PC-9 (cell line): ENCODE results near the gene C21orf91. TPM values are rescaled to one million over a fixed set of nuclear protein-coding genes. Genes with fewer than 3 reads are reported as not detected.

Experiments used
- BruUV-seq: library from RNA; stranded (reverse); fragments of 400-500 nt; replicated peaks from 2 replicates; lab custom pipeline; 2021; lab: Mats Ljungman, UMichigan
- CTCF ChIA-PET: fragments of 300-600 bp; sonication (Branson Sonifier 250); formaldehyde crosslinking; loops from one replicate; lab custom pipeline; 2022; ENCODE audit warnings: antibody characterized with exemption; lab: Charles Lee
- POLR2A ChIA-PET: fragments of 300-600 bp; sonication (Branson Sonifier 250); formaldehyde crosslinking; loops from one replicate; lab custom pipeline; 2022; ENCODE audit warnings: antibody characterized with exemption; ENCODE audit not compliant: unreplicated experiment; lab: Charles Lee
- DNase-seq, 2 experiments: peaks; one replicate each; pipeline versions ENCODE4 v3.0.0 to v3.0.0-alpha.2; 2015 to 2022; ENCODE audit warnings: mixed read lengths in 1 of 2
- H2AFZ ChIP-seq: fragments of 200-600 bp; sonication (generic); 2 replicates; pipeline ENCODE4 v1.8.1; 2017; ENCODE audit warnings: antibody characterized with exemption
- H3F3A ChIP-seq: fragments of 200-600 bp; sonication (generic); 2 replicates; pipeline ENCODE4 v1.8.1; 2017; ENCODE audit warnings: antibody characterized with exemption, mild to moderate bottlenecking, low read depth; ENCODE audit not compliant: insufficient read depth
- H3K27ac ChIP-seq: fragments of 200-600 bp; sonication (generic); 2 replicates; pipeline ENCODE4 v1.6.1; 2016; ENCODE audit warnings: mixed run types
- H3K27me3 ChIP-seq: fragments of 200-600 bp; sonication (generic); 2 replicates; pipeline ENCODE4 v1.6.1; 2016; ENCODE audit warnings: low read depth, mixed run types; ENCODE audit not compliant: insufficient read depth
- H3K36me3 ChIP-seq: fragments of 200-600 bp; sonication (generic); 2 replicates; pipeline ENCODE4 v1.6.1; 2016; ENCODE audit warnings: low read depth, mixed run types
- H3K4me1 ChIP-seq: fragments of 200-600 bp; sonication (generic); replicated peaks from 2 replicates; pipeline ENCODE4 v1.6.1; 2016; ENCODE audit warnings: mixed run types; ENCODE audit not compliant: insufficient read depth
- H3K4me2 ChIP-seq: fragments of 200-600 bp; sonication (generic); 2 replicates; pipeline ENCODE4 v1.6.1; 2017; ENCODE audit warnings: mixed run types
- H3K4me3 ChIP-seq: fragments of 200-600 bp; sonication (generic); 2 replicates; pipeline ENCODE4 v1.6.1; 2016; ENCODE audit warnings: mixed run types
- H3K79me2 ChIP-seq: fragments of 200-600 bp; sonication (generic); 2 replicates; pipeline ENCODE4 v1.6.1; 2017; ENCODE audit warnings: low read depth, mixed run types
- H3K9me2 ChIP-seq: fragments of 200-600 bp; sonication (generic); 2 replicates; pipeline ENCODE4 v1.8.1; 2017; ENCODE audit warnings: mild to moderate bottlenecking; ENCODE audit not compliant: insufficient read depth
- H3K9me3 ChIP-seq: fragments of 200-600 bp; sonication (generic); 2 replicates; pipeline ENCODE4 v1.8.1; 2016; ENCODE audit warnings: low read depth; ENCODE audit not compliant: insufficient read depth
- H4K20me1 ChIP-seq: fragments of 200-600 bp; sonication (generic); 2 replicates; pipeline ENCODE4 v1.8.1; 2017; ENCODE audit not compliant: insufficient read depth
- CTCF ChIP-seq: fragments of 200-600 bp; sonication (generic); conservative IDR thresholded peaks from 2 replicates; pipeline ENCODE4 v1.6.1; 2017; ENCODE audit warnings: mixed run types, antibody characterized with exemption, mild to moderate bottlenecking, moderate library complexity
- EZH2 ChIP-seq: fragments of 200-600 bp; sonication (generic); IDR thresholded peaks from 2 replicates; pipeline ENCODE4 v1.8.0; 2017; ENCODE audit warnings: antibody characterized with exemption, low read depth
- intact Hi-C: fragments of 100-400 bp; cut with micrococcal nuclease; formaldehyde crosslinking; loops from one replicate; pipeline ENCODE4 v1.10.0; 2022; ENCODE audit not compliant: unreplicated experiment
- total RNA-seq: library from RNA; stranded (reverse); gene quantifications from 2 replicates; pipeline ENCODE4 v1.2.3, GENCODE V29; 2021

C21orf91 gene
- total RNA-seq, 1 experiment from 2014 or later = 15.5 TPM

DNA sequence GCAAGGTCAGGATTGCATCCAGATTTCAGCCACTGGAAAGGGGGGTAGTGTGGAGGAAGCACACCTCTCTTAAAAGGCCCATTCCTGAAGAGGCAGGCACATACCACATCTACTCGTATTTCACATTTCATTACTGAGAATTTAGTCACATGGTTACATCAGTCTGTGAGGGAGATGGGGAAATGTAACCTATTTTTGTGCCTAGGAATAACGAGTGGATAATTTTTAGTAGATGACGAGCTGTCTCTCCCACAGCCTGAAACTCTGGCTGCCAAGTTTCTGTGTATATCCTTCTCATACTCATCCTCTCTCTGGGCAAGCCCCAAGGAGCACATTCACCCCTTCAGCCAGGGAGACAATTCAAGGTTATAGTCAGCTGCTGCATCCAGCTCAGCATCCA is 10.3 kb upstream of the C21orf91 start:
- intact Hi-C loops = no loop called here
- H2AFZ ChIP-seq = no peak overlapping the region
- BruUV-seq = no TSS peak
- H3K4me1 ChIP-seq = no peaks in the 10 kb centered on the region
- CTCF ChIA-PET = no interaction called here
- TF ChIP-seq CTCF = no peak
- no peak for TF ChIP-seq EZH2
- no peaks in the 10 kb centered on the region for H3K79me2 ChIP-seq
- no peak for DNase-seq
- no peak overlapping the region for H3K27ac ChIP-seq
- H3K9me3 ChIP-seq = no peaks in the 10 kb centered on the region
- H3K27me3 ChIP-seq = no peaks in the 10 kb centered on the region
- no peak overlapping the region for H3K4me2 ChIP-seq
- H4K20me1 ChIP-seq = no peaks in the 10 kb centered on the region
- no peak overlapping the region for H3K4me3 ChIP-seq
- POLR2A ChIA-PET = interaction anchor here (0.6 kb wide), 1 partner anchor 207 kb away, joined by 4 read pairs; no protein-coding TSS in a partner anchor
- H3F3A ChIP-seq = no peaks in the 10 kb centered on the region
- H3K9me2 ChIP-seq = no peaks in the 10 kb centered on the region
- no peaks in the 10 kb centered on the region for H3K36me3 ChIP-seq

DNA sequence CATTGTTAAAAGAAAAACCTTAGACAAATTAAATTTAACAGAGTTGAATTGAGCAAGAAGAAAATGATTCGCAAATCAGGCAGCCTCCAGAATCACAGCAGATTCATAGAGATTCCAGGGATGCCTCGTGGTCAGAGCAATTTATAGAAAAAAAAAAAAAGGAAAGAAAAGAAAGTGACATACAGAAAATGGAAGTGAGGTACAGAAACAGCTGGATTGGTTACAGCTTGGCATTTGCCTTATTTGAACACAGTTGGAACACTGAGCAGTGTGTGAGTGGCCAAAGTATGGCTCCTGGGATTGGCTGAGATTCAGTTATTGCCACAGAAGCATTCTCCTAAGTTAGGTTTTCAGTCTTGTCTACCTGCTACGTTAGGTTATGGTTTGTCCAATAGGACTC is 9.1 kb upstream of the C21orf91 start:
- no peak for TF ChIP-seq CTCF
- no peak for TF ChIP-seq EZH2
- H3K9me2 ChIP-seq = no peaks in the 10 kb centered on the region
- H4K20me1 ChIP-seq = no peaks in the 10 kb centered on the region
- no peak overlapping the region for H3K4me3 ChIP-seq
- BruUV-seq = no TSS peak
- intact Hi-C loops = no loop called here
- no peaks in the 10 kb centered on the region for H3K79me2 ChIP-seq
- no peaks in the 10 kb centered on the region for H3K36me3 ChIP-seq
- no peak for DNase-seq
- no peaks in the 10 kb centered on the region for H3K27me3 ChIP-seq
- CTCF ChIA-PET = no interaction called here
- POLR2A ChIA-PET = no interaction called here
- H3K4me2 ChIP-seq = no peak overlapping the region
- H2AFZ ChIP-seq = no peak overlapping the region; the same call in 1 of the 2 replicates
- H3K4me1 ChIP-seq = no peaks in the 10 kb centered on the region
- no peaks in the 10 kb centered on the region for H3K9me3 ChIP-seq
- H3K27ac ChIP-seq = no peak overlapping the region
- H3F3A ChIP-seq = no peaks in the 10 kb centered on the region

DNA sequence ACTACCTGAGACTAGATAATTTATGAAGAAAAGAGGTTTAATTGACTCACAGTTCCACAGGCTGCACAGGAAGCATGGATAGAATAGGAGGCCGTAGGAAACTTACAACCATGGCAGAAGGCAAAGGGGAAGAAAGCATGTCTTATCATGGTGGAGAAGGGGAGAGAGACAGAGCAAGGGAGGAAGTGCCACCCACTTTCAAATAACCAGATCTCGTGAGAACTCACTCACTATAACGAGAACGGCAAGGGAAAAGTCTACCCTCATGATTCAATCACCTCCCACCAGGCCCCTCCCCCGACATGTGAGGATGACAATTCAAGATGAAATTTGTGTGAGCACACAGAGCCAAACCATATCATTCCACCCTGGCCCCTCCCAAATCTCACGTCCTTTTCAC is 4.7 kb upstream of the C21orf91 start:
- CTCF ChIA-PET = no interaction called here

More for the DNA sequence above, 4.7 kb upstream of the C21orf91 start:
- H3K9me2 ChIP-seq = no peaks in the 10 kb centered on the region
- no peaks in the 10 kb centered on the region for H3K36me3 ChIP-seq
- BruUV-seq = no TSS peak
- no peaks in the 10 kb centered on the region; the same call in 1 of the 2 replicates for H3F3A ChIP-seq
- H3K4me2 ChIP-seq = no peak overlapping the region
- 0 out of 2 replicates have a peak, but pooled peaks cover 6% of the 10 kb centered on the region for H3K4me1 ChIP-seq
- H3K79me2 ChIP-seq = no peaks in the 10 kb centered on the region
- intact Hi-C loops = no loop called here
- H3K27ac ChIP-seq = no peak overlapping the region
- no peaks in the 10 kb centered on the region for H4K20me1 ChIP-seq
- no peaks in the 10 kb centered on the region for H3K27me3 ChIP-seq
- no peak for DNase-seq
- H2AFZ ChIP-seq = no peak overlapping the region
- no peak for TF ChIP-seq EZH2
- TF ChIP-seq CTCF = no peak
- no peak overlapping the region for H3K4me3 ChIP-seq
- POLR2A ChIA-PET = no interaction called here
- H3K9me3 ChIP-seq = no peaks in the 10 kb centered on the region
